PC-3 (cell line): ENCODE measurements around the gene CIROP. TPM values are rescaled to one million over a fixed set of nuclear protein-coding genes. Genes with fewer than 3 reads are reported as not detected.

ENCODE experiments used
- ATAC-seq: fragments of 200-7000 bp; cut with Tn5 transposase; 2 replicates; pipeline ENCODE4 v1.9.1; 2020; ENCODE audit warnings: mild to moderate bottlenecking, moderate library complexity
- BruUV-seq: library from RNA; stranded (reverse); fragments of 400-500 nt; replicated peaks from 2 replicates; lab custom pipeline; 2021; lab: Mats Ljungman, UMichigan
- CTCF ChIA-PET: fragments of 300-600 bp; sonication (Branson Sonifier 250); formaldehyde crosslinking; loops from one replicate; lab custom pipeline; 2022; ENCODE audit warnings: antibody characterized with exemption; lab: Charles Lee
- POLR2A ChIA-PET: fragments of 300-600 bp; sonication (Branson Sonifier 250); formaldehyde crosslinking; loops from one replicate; lab custom pipeline; 2022; ENCODE audit warnings: antibody characterized with exemption; ENCODE audit not compliant: unreplicated experiment; lab: Charles Lee
- DNase-seq: peaks from one replicate; pipeline ENCODE4 v3.0.0-alpha.2; 2015
- H2AFZ ChIP-seq: fragments of 300-600 bp; sonication (generic); 2 replicates; pipeline ENCODE4 v1.6.0; 2016; ENCODE audit warnings: antibody characterized with exemption, low read length
- H3F3A ChIP-seq: fragments of 300-600 bp; sonication (generic); one replicate; pipeline ENCODE4 v1.6.0; 2017; ENCODE audit warnings: antibody characterized with exemption, low read length, control low read depth, mild to moderate bottlenecking; ENCODE audit not compliant: unreplicated experiment
- H3K27ac ChIP-seq: fragments of 300-600 bp; sonication (generic); 2 replicates; pipeline ENCODE4 v1.5.1; 2016; ENCODE audit warnings: mild to moderate bottlenecking, low read length
- H3K27me3 ChIP-seq: fragments of 300-600 bp; sonication (generic); 2 replicates; pipeline ENCODE4 v1.6.1; 2016; ENCODE audit warnings: low read length, mixed read lengths
- H3K36me3 ChIP-seq: fragments of 300-600 bp; sonication (generic); 2 replicates; pipeline ENCODE4 v1.6.1; 2016; ENCODE audit warnings: low read depth, mixed run types, low read length, mixed read lengths
- H3K4me1 ChIP-seq: fragments of 300-600 bp; sonication (generic); 2 replicates; pipeline ENCODE4 v1.5.1; 2016; ENCODE audit warnings: low read length; ENCODE audit not compliant: insufficient read depth
- H3K4me2 ChIP-seq: fragments of 300-600 bp; sonication (generic); 2 replicates; pipeline ENCODE4 v1.6.0; 2016; ENCODE audit warnings: low read length
- H3K4me3 ChIP-seq: fragments of 300-600 bp; sonication (generic); 2 replicates; pipeline ENCODE4 v1.5.1; 2016; ENCODE audit warnings: mild to moderate bottlenecking, low read length, mixed read lengths
- H3K79me2 ChIP-seq: fragments of 300-600 bp; sonication (generic); 2 replicates; pipeline ENCODE4 v1.6.1; 2017; ENCODE audit warnings: low read length, mixed read lengths
- H3K9ac ChIP-seq: fragments of 300-600 bp; sonication (generic); 2 replicates; pipeline ENCODE4 v1.6.0; 2016; ENCODE audit warnings: mild to moderate bottlenecking, low read length
- H3K9me2 ChIP-seq: fragments of 300-600 bp; sonication (generic); replicated peaks from 2 replicates; pipeline ENCODE4 v1.6.1; 2016; ENCODE audit warnings: mixed run types, low read length, mixed read lengths
- H3K9me3 ChIP-seq: fragments of 300-600 bp; sonication (generic); 2 replicates; pipeline ENCODE4 v1.6.1; 2016; ENCODE audit warnings: low read length, mixed read lengths
- H4K20me1 ChIP-seq: fragments of 300-600 bp; sonication (generic); 2 replicates; pipeline ENCODE4 v1.6.1; 2016; ENCODE audit warnings: low read length, mixed read lengths
- EZH2 ChIP-seq: fragments of 300-600 bp; sonication (generic); IDR thresholded peaks from one replicate; pipeline ENCODE4 v1.6.1; 2017; ENCODE audit warnings: antibody characterized with exemption, mild to moderate bottlenecking, low read length; ENCODE audit not compliant: unreplicated experiment
- EZH2phosphoT487 ChIP-seq: fragments of 300-600 bp; sonication (generic); IDR thresholded peaks from 2 replicates; pipeline ENCODE4 v1.6.1; 2018; ENCODE audit warnings: mild to moderate bottlenecking, antibody characterized with exemption, low read length, borderline replicate concordance
- intact Hi-C: fragments of 100-400 bp; cut with micrococcal nuclease; formaldehyde crosslinking; loops from 2 replicates; pipeline ENCODE4 v1.9.0; 2023
- total RNA-seq: library from RNA; depleted of rRNA; stranded (reverse); fragments of >200 nt; gene quantifications from 2 replicates; pipeline ENCODE4 v1.2.3, GENCODE V29; 2014
- TF ChIP-seq, protein P1 (sequence below): fragments of 300-600 bp; sonication (generic); conservative IDR thresholded peaks from 2 replicates; pipeline ENCODE4 v1.5.1; 2017; ENCODE audit warnings: antibody characterized with exemption, low read depth, mild to moderate bottlenecking, low read length

The CIROP gene
- total RNA-seq, 1 experiment from 2014 or later = not detected

DNA sequence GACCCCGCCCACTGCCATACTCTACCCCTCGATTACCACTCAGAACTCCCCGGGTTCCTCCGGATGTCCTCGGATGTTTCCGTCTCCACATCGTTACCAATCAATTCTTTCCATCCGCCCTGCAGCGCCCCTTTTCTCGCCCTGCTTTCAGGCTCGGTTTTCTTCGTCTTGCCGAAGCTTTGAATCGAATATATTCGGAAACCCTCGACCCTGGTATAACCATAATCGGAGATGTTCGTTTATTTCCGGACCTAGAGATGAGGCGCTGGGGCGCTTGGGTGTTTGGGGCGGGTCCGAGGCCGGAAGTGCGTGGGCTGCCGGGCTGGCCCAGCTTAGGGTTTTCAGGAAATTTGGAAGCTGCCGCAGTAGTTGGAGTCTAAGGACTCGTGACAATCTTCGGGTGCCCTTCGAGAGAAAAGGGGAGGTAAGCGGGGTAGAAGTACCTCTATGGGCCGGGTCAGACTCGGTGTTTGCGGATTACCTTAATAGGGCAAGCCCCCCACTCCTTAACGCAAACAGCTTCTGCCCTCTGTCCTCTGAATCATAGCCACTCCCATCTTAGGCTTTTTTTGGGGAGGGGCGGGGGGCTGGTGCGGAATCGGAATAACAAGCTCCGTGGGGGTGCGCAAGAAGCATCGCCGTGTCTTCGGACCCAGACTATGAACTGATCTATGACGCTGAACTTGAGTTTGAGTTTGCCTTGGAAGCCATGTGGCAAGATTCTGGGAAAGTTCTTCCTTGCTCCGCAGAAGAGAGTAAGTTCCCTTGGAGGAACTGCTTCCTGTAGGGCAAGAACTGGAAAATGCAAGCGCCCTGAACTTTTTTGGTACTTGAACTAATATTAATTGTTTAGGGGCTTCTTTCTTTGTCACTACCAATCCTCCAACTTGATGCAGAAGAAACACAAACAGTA lies 9.3 kb downstream of the CIROP start, which contains the start of gene C14orf119:
Gene C14orf119 (plus strand): TSS at position 310 of the 913 bp plus-strand sequence. CDS start 2,154 bp downstream, outside the sequence.
- TF ChIP-seq, protein P1, sequence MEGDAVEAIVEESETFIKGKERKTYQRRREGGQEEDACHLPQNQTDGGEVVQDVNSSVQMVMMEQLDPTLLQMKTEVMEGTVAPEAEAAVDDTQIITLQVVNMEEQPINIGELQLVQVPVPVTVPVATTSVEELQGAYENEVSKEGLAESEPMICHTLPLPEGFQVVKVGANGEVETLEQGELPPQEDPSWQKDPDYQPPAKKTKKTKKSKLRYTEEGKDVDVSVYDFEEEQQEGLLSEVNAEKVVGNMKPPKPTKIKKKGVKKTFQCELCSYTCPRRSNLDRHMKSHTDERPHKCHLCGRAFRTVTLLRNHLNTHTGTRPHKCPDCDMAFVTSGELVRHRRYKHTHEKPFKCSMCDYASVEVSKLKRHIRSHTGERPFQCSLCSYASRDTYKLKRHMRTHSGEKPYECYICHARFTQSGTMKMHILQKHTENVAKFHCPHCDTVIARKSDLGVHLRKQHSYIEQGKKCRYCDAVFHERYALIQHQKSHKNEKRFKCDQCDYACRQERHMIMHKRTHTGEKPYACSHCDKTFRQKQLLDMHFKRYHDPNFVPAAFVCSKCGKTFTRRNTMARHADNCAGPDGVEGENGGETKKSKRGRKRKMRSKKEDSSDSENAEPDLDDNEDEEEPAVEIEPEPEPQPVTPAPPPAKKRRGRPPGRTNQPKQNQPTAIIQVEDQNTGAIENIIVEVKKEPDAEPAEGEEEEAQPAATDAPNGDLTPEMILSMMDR = no peak
- H2AFZ ChIP-seq = peak within 1 kb of the TSS; percentile 91
- H3K9me3 ChIP-seq = no peaks in the 10 kb centered on the region
- ChIA-PET POLR2A (interaction anchor here (0.5 to 1.8 kb wide), 19 partner anchors 14 to 1139 kb away, joined by 3 to 12 read pairs (median 4); partner anchors contain the start of genes DCAF11, NRL, OXA1L and PCK2), CTCF (interaction anchor here (0.5 to 2.5 kb wide), 10 partner anchors 24 to 205 kb away, joined by 3 to 45 read pairs (median 6); no protein-coding TSS in a partner anchor)
- intact Hi-C loops = loop anchor here (2.0 kb wide), 1 partner anchor 27 kb away; no protein-coding TSS in a partner anchor
- peaks cover 75% of the 10 kb centered on the region for H3K79me2 ChIP-seq
- BruUV-seq = TSS peak; percentile 83
- peak within 1 kb of the TSS; percentile 96 for H3K4me2 ChIP-seq
- H3K27me3 ChIP-seq = no peaks in the 10 kb centered on the region
- H3K36me3 ChIP-seq = peaks cover 32% of the 10 kb centered on the region
- DNase-seq (peak; percentile 99), ATAC-seq (peak; percentile 88)
- no peaks in the 10 kb centered on the region for H3K9me2 ChIP-seq
- H3K4me3 ChIP-seq = peak within 1 kb of the TSS; percentile 95
- no peaks in the 10 kb centered on the region for H3F3A ChIP-seq
- H3K4me1 ChIP-seq = peaks cover 21% of the 10 kb centered on the region
- peak within 1 kb of the TSS; percentile 96 for H3K9ac ChIP-seq
- peak within 1 kb of the TSS; percentile 84 for H3K27ac ChIP-seq
- peaks cover 29% of the 10 kb centered on the region for H4K20me1 ChIP-seq

DNA sequence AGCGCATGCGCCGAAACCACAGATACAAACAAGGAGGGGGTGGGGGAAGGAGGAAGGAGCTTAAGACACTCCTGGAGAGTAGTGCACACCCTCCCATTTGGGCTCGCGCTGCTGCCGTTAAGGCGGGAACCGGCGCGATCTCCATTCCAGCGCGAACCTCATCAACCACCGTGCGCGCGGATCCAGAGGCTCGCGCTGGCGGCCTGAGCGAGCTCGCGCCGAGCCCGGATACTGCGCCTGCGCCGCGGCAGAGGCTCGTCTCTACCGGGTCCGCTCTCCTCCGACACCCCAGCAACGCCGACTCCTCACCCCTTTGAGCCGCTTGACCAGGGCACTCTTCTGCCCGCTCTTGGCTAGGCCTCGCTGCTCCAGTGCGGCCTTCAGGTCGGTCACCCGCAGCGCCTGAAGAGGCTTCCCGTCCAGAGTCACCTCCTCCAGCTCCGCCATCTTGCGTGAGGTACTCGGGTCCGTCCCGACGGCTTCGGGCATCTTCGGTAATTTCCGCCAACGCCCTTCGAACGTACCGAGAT lies 10.1 kb downstream of the CIROP start, which contains the start of gene ACIN1:
Gene ACIN1 (minus strand): TSS at position 471 of the 530 bp plus-strand sequence. CDS start 24 bp downstream, at position 447.
- intact Hi-C loops = loop anchor here (2.0 kb wide), 1 partner anchor 26 kb away; no protein-coding TSS in a partner anchor
- TF ChIP-seq EZH2 = no peak
- DNase-seq (peak; percentile 70), ATAC-seq (peak; percentile 47)
- Histone ChIP-seq H3F3A (no peaks in the 10 kb centered on the region), H3K9me2 (no peaks in the 10 kb centered on the region), H2AFZ (peak within 1 kb of the TSS; percentile 91), H3K9ac (peak within 1 kb of the TSS; percentile 96), H3K79me2 (peaks cover 75% of the 10 kb centered on the region), H3K4me1 (peaks cover 21% of the 10 kb centered on the region), H3K27ac (peak within 1 kb of the TSS; percentile 84), H3K9me3 (no peaks in the 10 kb centered on the region), H3K4me3 (peak within 1 kb of the TSS; percentile 95), H3K27me3 (no peaks in the 10 kb centered on the region), H3K36me3 (peaks cover 39% of the 10 kb centered on the region), H3K4me2 (peak within 1 kb of the TSS; percentile 96), H4K20me1 (peaks cover 29% of the 10 kb centered on the region)
- CTCF ChIA-PET = interaction anchor here (0.6 to 2.5 kb wide), 8 partner anchors 20 to 108 kb away, joined by 3 to 45 read pairs (median 6); no protein-coding TSS in a partner anchor
- BruUV-seq = TSS peak; percentile 51
- POLR2A ChIA-PET = interaction anchor here (0.5 to 1.8 kb wide), 16 partner anchors 13 to 1140 kb away, joined by 3 to 12 read pairs (median 4); partner anchors contain the start of gene PCK2

DNA sequence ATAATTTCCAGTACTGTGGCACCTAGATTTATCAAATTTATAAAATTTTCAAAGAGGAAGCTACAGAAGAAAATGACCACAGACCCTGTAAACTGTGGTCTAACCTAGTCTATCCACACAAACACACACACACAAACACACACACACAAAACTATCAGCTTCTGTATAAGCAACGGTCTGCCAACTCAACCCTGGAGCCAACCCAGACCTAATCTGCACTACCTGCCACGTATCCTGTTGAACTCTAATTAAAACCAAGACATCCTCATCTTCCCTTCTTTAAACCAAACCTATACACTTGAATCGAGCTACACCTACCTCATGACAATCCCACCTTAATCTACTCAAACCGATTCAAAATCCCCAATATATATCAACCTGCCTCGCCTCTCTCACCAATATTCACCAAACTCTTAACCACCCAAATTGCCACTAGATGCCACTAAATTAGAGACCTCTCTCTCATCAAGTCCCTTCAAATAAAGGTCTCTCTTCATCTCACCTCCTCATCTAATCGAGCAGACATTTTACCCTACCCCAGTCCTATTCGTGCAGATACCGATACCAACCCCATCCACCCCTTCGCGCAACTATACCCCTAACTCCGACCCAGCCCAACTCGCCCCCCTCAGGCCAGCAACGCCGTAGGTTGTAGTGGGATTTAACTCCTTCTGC lies 10.7 kb downstream of the CIROP start:
- Histone ChIP-seq H3K4me3 (peak overlapping the region; percentile 95), H3K36me3 (peaks cover 45% of the 10 kb centered on the region), H3F3A (no peaks in the 10 kb centered on the region), H3K4me2 (peak overlapping the region; percentile 96), H3K9ac (peak overlapping the region; percentile 96), H3K9me2 (no peaks in the 10 kb centered on the region), H3K27me3 (no peaks in the 10 kb centered on the region), H4K20me1 (peaks cover 29% of the 10 kb centered on the region), H3K4me1 (peaks cover 21% of the 10 kb centered on the region), H3K9me3 (no peaks in the 10 kb centered on the region), H3K79me2 (peaks cover 75% of the 10 kb centered on the region), H2AFZ (peak overlapping the region; percentile 91), H3K27ac (peak overlapping the region; percentile 84)
- ChIA-PET CTCF (interaction anchor here (0.6 to 2.5 kb wide), 5 partner anchors 20 to 108 kb away, joined by 3 to 45 read pairs (median 11); no protein-coding TSS in a partner anchor), POLR2A (interaction anchor here (0.6 to 1.8 kb wide), 4 partner anchors 15 to 113 kb away, joined by 5 to 12 read pairs (median 6); no protein-coding TSS in a partner anchor)
- no TSS peak for BruUV-seq
- DNase-seq (no peak), ATAC-seq (no peak)
- intact Hi-C loops = loop anchor here (2.0 kb wide), 1 partner anchor 25 kb away; no protein-coding TSS in a partner anchor
- TF ChIP-seq EZH2 = no peak
- TF ChIP-seq, protein P1 = peak; percentile 42
- no peak for TF ChIP-seq EZH2phosphoT487
